Suprapubic skin (tissue), 4 donors: ENCODE results near the gene MYNN. TPM values are rescaled to one million over a fixed set of nuclear protein-coding genes. Genes with fewer than 3 reads are reported as not detected.

Experiments used
- DNase-seq, 2 donors: peaks; one replicate each; pipeline ENCODE4 v3.0.0-alpha.2; 2019; ENCODE audit warnings: low spot score in 2 of 2
- H3K27ac ChIP-seq: fragments of 200-600 bp; sonication (generic); one replicate; pipeline ENCODE4 v1.5.1; 2019
- H3K27me3 ChIP-seq: fragments of 200-600 bp; sonication (generic); one replicate; pipeline ENCODE4 v1.5.1; 2019
- H3K36me3 ChIP-seq: fragments of 200-600 bp; sonication (generic); one replicate; pipeline ENCODE4 v1.5.1; 2019
- H3K4me1 ChIP-seq: fragments of 200-600 bp; sonication (generic); one replicate; pipeline ENCODE4 v1.5.1; 2019
- H3K4me3 ChIP-seq: fragments of 200-600 bp; sonication (generic); one replicate; pipeline ENCODE4 v1.5.1; 2019; ENCODE audit warnings: mild to moderate bottlenecking
- H3K9me3 ChIP-seq: fragments of 200-600 bp; sonication (generic); one replicate; pipeline ENCODE4 v1.5.1; 2019
- EP300 ChIP-seq: sonication (generic); formaldehyde crosslinking; IDR thresholded peaks from one replicate; pipeline ENCODE4 v1.6.1; 2017; ENCODE audit warnings: antibody characterized with exemption
- POLR2A ChIP-seq, 2 donors: fragments of 450-650 bp; IDR thresholded peaks; one replicate each; pipeline ENCODE4 v1.6.1; 2017; ENCODE audit warnings: antibody characterized with exemption in 2 of 2, mild to moderate bottlenecking in 2 of 2, moderate library complexity in 2 of 2
- POLR2AphosphoS5 ChIP-seq, 3 donors: sonication (generic); formaldehyde crosslinking; IDR thresholded peaks; one replicate each; pipeline ENCODE4 v1.6.1; 2017; ENCODE audit warnings: antibody characterized with exemption in 3 of 3
- WGBS: methylation state at CpG from one replicate; pipeline ENCODE4 v1.1.5; 2018; 5-methylcytosine and 5-hydroxymethylcytosine counted together
- total RNA-seq, 4 donors: library from RNA; depleted of rRNA; stranded (reverse); fragments of >200 nt; gene quantifications; one replicate each; pipeline ENCODE4 v1.1.0, GENCODE V29; 2016
- TF ChIP-seq, protein P1 (sequence below), 2 donors: fragments of 200-600 bp in 1 of 2; fragments of 450-650 bp in 1 of 2; sonication (generic) in 1 of 2; IDR thresholded peaks; one replicate each; pipeline ENCODE4 v1.5.1; 2016 to 2019; ENCODE audit warnings: antibody characterized with exemption in 2 of 2, mild to moderate bottlenecking in 1 of 2, moderate library complexity in 1 of 2

Gene MYNN
- total RNA-seq, 4 donors from 2014 or later = 13.6 to 19.2 (median 18.0) TPM

DNA sequence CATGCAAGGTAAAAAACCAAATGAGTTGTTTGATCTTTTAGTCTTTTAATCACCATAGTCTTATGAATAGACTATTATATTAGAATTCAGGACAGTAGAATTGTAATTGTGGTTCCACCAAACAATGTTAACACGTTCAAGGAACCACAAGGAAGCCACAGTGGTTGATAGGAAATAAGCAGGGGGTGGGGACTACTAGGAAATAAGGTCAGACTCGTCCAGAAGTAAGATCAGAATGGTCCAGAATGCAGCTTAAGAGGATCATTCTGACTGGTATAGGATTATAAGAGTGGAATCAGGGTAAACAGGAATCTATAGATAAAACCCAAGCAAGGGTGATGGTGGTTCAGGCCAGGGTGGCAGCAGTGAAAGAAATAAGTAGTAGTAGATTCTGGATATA, 7.5 kb downstream of the MYNN start:
- Histone ChIP-seq H3K27me3 (no peaks in the 10 kb centered on the region), H3K4me1 (peaks cover 6% of the 10 kb centered on the region), H3K9me3 (no peaks in the 10 kb centered on the region), H3K27ac (no peak overlapping the region), H3K36me3 (peaks cover 77% of the 10 kb centered on the region), H3K4me3 (no peak overlapping the region)
- DNase-seq = no peak
- TF ChIP-seq, protein P1, sequence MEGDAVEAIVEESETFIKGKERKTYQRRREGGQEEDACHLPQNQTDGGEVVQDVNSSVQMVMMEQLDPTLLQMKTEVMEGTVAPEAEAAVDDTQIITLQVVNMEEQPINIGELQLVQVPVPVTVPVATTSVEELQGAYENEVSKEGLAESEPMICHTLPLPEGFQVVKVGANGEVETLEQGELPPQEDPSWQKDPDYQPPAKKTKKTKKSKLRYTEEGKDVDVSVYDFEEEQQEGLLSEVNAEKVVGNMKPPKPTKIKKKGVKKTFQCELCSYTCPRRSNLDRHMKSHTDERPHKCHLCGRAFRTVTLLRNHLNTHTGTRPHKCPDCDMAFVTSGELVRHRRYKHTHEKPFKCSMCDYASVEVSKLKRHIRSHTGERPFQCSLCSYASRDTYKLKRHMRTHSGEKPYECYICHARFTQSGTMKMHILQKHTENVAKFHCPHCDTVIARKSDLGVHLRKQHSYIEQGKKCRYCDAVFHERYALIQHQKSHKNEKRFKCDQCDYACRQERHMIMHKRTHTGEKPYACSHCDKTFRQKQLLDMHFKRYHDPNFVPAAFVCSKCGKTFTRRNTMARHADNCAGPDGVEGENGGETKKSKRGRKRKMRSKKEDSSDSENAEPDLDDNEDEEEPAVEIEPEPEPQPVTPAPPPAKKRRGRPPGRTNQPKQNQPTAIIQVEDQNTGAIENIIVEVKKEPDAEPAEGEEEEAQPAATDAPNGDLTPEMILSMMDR (IDR thresholded peaks at IDR 0.05) = no peak
- TF ChIP-seq POLR2AphosphoS5 (IDR thresholded peaks at IDR 0.05) = no peak
- WGBS = 64% methylated on average over 2 of the region's 2 CpGs

GRCh38 chr3:169781209-169781855, 8.1 kb downstream of the MYNN start:
- no peak overlapping the region for H3K4me3 ChIP-seq
- TF ChIP-seq, protein P1 (IDR thresholded peaks at IDR 0.05) = no peak
- TF ChIP-seq POLR2AphosphoS5 (IDR thresholded peaks at IDR 0.05) (no peak), EP300 (no peak), POLR2A (IDR thresholded peaks at IDR 0.05) (no peak)
- no peaks in the 10 kb centered on the region for H3K9me3 ChIP-seq
- H3K27me3 ChIP-seq = no peaks in the 10 kb centered on the region
- H3K4me1 ChIP-seq = peaks cover under 1% of the 10 kb centered on the region
- WGBS = 82% methylated on average over 4 of the region's 4 CpGs
- H3K27ac ChIP-seq = no peak overlapping the region
- H3K36me3 ChIP-seq = peaks cover 83% of the 10 kb centered on the region
- DNase-seq = no peak

DNA sequence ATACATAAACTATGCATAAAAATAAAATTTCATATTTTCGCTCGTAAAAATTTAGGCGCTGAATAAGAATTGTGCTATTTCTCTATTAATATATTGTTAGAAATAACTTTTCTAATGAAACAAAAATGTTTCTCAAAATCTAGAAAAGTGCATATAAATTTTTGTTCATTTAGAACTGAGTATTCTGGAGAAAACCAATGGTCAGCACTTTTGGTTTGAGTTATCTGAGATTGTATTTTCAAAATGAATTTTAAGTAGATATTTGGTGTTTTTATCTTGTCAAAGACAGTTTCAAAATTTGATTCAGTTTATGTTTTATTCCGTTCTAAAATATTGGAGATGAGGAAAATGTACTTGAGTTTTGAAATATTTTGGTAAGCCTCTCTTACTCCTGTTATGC, 13.9 kb downstream of the MYNN start:
- TF ChIP-seq POLR2A (IDR thresholded peaks at IDR 0.05) (no peak), EP300 (no peak), POLR2AphosphoS5 (IDR thresholded peaks at IDR 0.05) (no peak)
- TF ChIP-seq, protein P1 (IDR thresholded peaks at IDR 0.05) = no peak
- H3K4me1 ChIP-seq = no peaks in the 10 kb centered on the region
- 99% methylated on average over 4 of the region's 4 CpGs for WGBS
- H3K9me3 ChIP-seq = no peaks in the 10 kb centered on the region
- no peak overlapping the region for H3K4me3 ChIP-seq
- no peak overlapping the region for H3K27ac ChIP-seq
- H3K36me3 ChIP-seq = peaks cover 64% of the 10 kb centered on the region
- DNase-seq = no peak
- H3K27me3 ChIP-seq = no peaks in the 10 kb centered on the region

DNA sequence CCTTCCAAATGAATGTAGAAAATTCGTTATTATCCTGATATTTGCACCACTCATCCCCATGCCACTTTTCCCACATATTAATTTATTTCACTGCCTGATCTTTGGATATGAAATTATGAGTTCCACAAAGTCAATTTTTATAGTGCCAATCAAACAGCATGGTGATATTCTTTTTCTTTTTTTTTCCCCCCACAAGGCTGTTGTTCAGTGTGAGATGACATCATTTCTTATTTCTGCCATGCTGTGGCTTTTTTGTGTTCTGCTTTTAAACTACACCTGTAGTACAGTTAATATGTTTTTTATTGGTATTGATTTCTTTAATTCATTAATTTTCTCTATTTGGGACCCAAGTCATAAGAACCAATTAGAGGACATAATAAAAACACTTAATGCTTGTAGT, 14.6 kb downstream of the MYNN start:
- H3K27me3 ChIP-seq = no peaks in the 10 kb centered on the region
- H3K9me3 ChIP-seq = no peaks in the 10 kb centered on the region
- TF ChIP-seq EP300 = no peak
- TF ChIP-seq POLR2A (IDR thresholded peaks at IDR 0.05) = no peak
- TF ChIP-seq POLR2AphosphoS5 (IDR thresholded peaks at IDR 0.05) = no peak
- TF ChIP-seq, protein P1 (IDR thresholded peaks at IDR 0.05) = no peak
- 73% methylated on average over 1 of the region's 1 CpG for WGBS
- no peak overlapping the region for H3K4me3 ChIP-seq
- DNase-seq = no peak
- H3K4me1 ChIP-seq = no peaks in the 10 kb centered on the region
- no peak overlapping the region for H3K27ac ChIP-seq
- peaks cover 64% of the 10 kb centered on the region for H3K36me3 ChIP-seq

- H3K36me3 ChIP-seq = peaks cover 53% of the 10 kb centered on the region
- TF ChIP-seq EP300 (no peak), POLR2AphosphoS5 (IDR thresholded peaks at IDR 0.05) (no peak), POLR2A (IDR thresholded peaks at IDR 0.05) (no peak)
- TF ChIP-seq, protein P1 (IDR thresholded peaks at IDR 0.05) = no peak
- DNase-seq = no peak
These were observed 17.0 kb downstream of the MYNN start for GRCh38 chr3:169790219-169790618.

More at GRCh38 chr3:169790219-169790618, 17.0 kb downstream of the MYNN start:
- Histone ChIP-seq H3K27me3 (no peaks in the 10 kb centered on the region), H3K9me3 (no peaks in the 10 kb centered on the region), H3K27ac (no peak overlapping the region), H3K4me1 (no peaks in the 10 kb centered on the region), H3K4me3 (no peak overlapping the region)
